H1 (cell line): Measurements from ENCODE around the gene BEST2. TPM values are rescaled to one million over a fixed set of nuclear protein-coding genes. Genes with fewer than 3 reads are reported as not detected.
A peak's percentile ranks its signal among the peaks of the same experiment; 100 is the strongest.

Experiments used
- CTCF ChIA-PET: fragments of 300-600 bp; sonication (Branson Sonifier 250); formaldehyde crosslinking; loops from one replicate; lab custom pipeline; 2021; ENCODE audit not compliant: partially characterized antibody; lab: Charles Lee
- POLR2A ChIA-PET: fragments of 300-600 bp; sonication (Branson Sonifier 250); formaldehyde crosslinking; loops from one replicate; lab custom pipeline; 2021; ENCODE audit warnings: inconsistent platforms; ENCODE audit not compliant: partially characterized antibody; lab: Charles Lee
- DNase-seq, 2 experiments: peaks; one replicate each; pipeline versions ENCODE4 v3.0.0 to v3.0.0-alpha.2; 2010 to 2022; ENCODE audit warnings: low spot score in 2 of 2, low read depth in 1 of 2, mixed read lengths in 1 of 2
- FAIRE-seq: peaks from 2 replicates; lab custom pipeline; 2011; peaks lifted over from hg19 to GRCh38; lab: Jason Lieb, UNC
- H2AFZ ChIP-seq: 2 replicates; pipeline ENCODE4 v1.8.1; 2012; ENCODE audit warnings: low read length, inconsistent platforms
- H2AK5ac ChIP-seq: 2 replicates; pipeline ENCODE4 v1.6.1; 2013; ENCODE audit warnings: low read depth, low read length
- H2BK120ac ChIP-seq: replicated peaks from 2 replicates; pipeline ENCODE3; 2013; ENCODE audit warnings: low read depth, low read length, inconsistent platforms
- H2BK12ac ChIP-seq: 2 replicates; pipeline ENCODE4 v1.6.1; 2013; ENCODE audit warnings: low read depth, low read length
- H2BK15ac ChIP-seq: 2 replicates; pipeline ENCODE4 v1.6.1; 2013; ENCODE audit warnings: low read length
- H2BK20ac ChIP-seq: 2 replicates; pipeline ENCODE4 v1.6.1; 2013; ENCODE audit warnings: low read length
- H2BK5ac ChIP-seq: 2 replicates; pipeline ENCODE4 v1.6.1; 2013; ENCODE audit warnings: low read depth, low read length
- H3K14ac ChIP-seq: 2 replicates; pipeline ENCODE4 v1.6.1; 2013; ENCODE audit warnings: inconsistent platforms; ENCODE audit not compliant: insufficient read length
- H3K18ac ChIP-seq: 2 replicates; pipeline ENCODE4 v1.6.1; 2013; ENCODE audit warnings: low read length; ENCODE audit errors: extremely low read depth
- H3K23ac ChIP-seq: 2 replicates; pipeline ENCODE4 v1.6.1; 2013; ENCODE audit warnings: inconsistent platforms; ENCODE audit not compliant: insufficient read length
- H3K23me2 ChIP-seq: 2 replicates; pipeline ENCODE4 v1.6.1; 2013; ENCODE audit warnings: low read depth, low read length
- H3K27ac ChIP-seq: 2 replicates; pipeline ENCODE4 v1.6.1; 2011; ENCODE audit warnings: low read depth, low read length, inconsistent platforms
- H3K27me3 ChIP-seq, 4 experiments: replicated peaks in 1 of 4; 1 replicate in 1 of 4; 2 replicates in 3 of 4; pipeline versions ENCODE4 v1.6.1 to v1.8.1; 2011 to 2013; ENCODE audit warnings: low read length in 3 of 4, mild to moderate bottlenecking in 3 of 4, inconsistent platforms in 2 of 4, mixed read lengths in 2 of 4, moderate library complexity in 1 of 4; ENCODE audit not compliant: control insufficient read depth in 3 of 4, insufficient read depth in 3 of 4; ENCODE audit errors: extremely low read depth in 1 of 4
- H3K36me3 ChIP-seq, 4 experiments: 2 replicates each; pipeline versions ENCODE4 v1.6.1 to v1.8.1; 2011 to 2013; ENCODE audit warnings: mild to moderate bottlenecking in 4 of 4, low read length in 3 of 4, moderate library complexity in 2 of 4, control low read depth in 1 of 4, inconsistent platforms in 1 of 4; ENCODE audit not compliant: insufficient read depth in 4 of 4, control insufficient read depth in 2 of 4
- H3K4ac ChIP-seq: replicated peaks from 2 replicates; pipeline ENCODE3; 2013; ENCODE audit warnings: low read length, low read depth, mixed read lengths, inconsistent platforms; ENCODE audit not compliant: insufficient read length
- H3K4me1 ChIP-seq, 4 experiments: replicated peaks in 1 of 4; 1 replicate in 1 of 4; 2 replicates in 3 of 4; pipeline versions ENCODE4 v1.6.1 to v1.8.1; 2011 to 2013; ENCODE audit warnings: low read length in 3 of 4, inconsistent platforms in 2 of 4, mixed read lengths in 1 of 4; ENCODE audit not compliant: insufficient read depth in 4 of 4, control insufficient read depth in 3 of 4
- H3K4me2 ChIP-seq, 2 experiments: 2 replicates each; pipeline versions ENCODE4 v1.6.1 to v1.8.1; 2011 to 2013; ENCODE audit warnings: low read depth in 2 of 2, low read length in 2 of 2, control low read depth in 1 of 2, inconsistent platforms in 1 of 2, mild to moderate bottlenecking in 1 of 2; ENCODE audit not compliant: insufficient read depth in 1 of 2
- H3K4me3 ChIP-seq, 4 experiments: fragments of 200-600, 300-600 bp in 1 of 4; sonication (generic), shearing (Covaris generic), sonication (Bioruptor Twin) in 1 of 4; 2 replicates each; pipeline versions ENCODE4 v1.5.1 to v1.8.1; 2011 to 2016; ENCODE audit warnings: low read length in 4 of 4, low read depth in 3 of 4, control low read depth in 2 of 4, inconsistent platforms in 2 of 4, mild to moderate bottlenecking in 2 of 4, mixed read lengths in 1 of 4, moderate library complexity in 1 of 4; ENCODE audit not compliant: insufficient read depth in 2 of 4; ENCODE audit errors: extremely low read depth in 1 of 4
- H3K56ac ChIP-seq: replicated peaks from 2 replicates; pipeline ENCODE3; 2013; ENCODE audit warnings: low read depth, mild to moderate bottlenecking, mixed read lengths, low read length, inconsistent platforms; ENCODE audit not compliant: insufficient read length
- H3K79me1 ChIP-seq: 2 replicates; pipeline ENCODE4 v1.6.1; 2013; ENCODE audit warnings: low read depth, low read length, control low read depth
- H3K79me2 ChIP-seq, 2 experiments: 2 replicates each; pipeline versions ENCODE4 v1.6.1 to v1.8.1; 2012 to 2013; ENCODE audit warnings: low read length in 2 of 2, mild to moderate bottlenecking in 2 of 2, inconsistent platforms in 1 of 2; ENCODE audit not compliant: insufficient read depth in 2 of 2, control insufficient read depth in 1 of 2
- H3K9ac ChIP-seq, 4 experiments: replicated peaks in 1 of 4; 1 replicate in 1 of 4; 2 replicates in 3 of 4; pipeline versions ENCODE4 v1.6.1 to v1.8.1; 2011 to 2013; ENCODE audit warnings: low read depth in 3 of 4, low read length in 3 of 4, control low read depth in 2 of 4, mild to moderate bottlenecking in 2 of 4, moderate library complexity in 2 of 4, inconsistent platforms in 1 of 4; ENCODE audit errors: extremely low read depth in 1 of 4
- H3K9me3 ChIP-seq, 2 experiments: 2 replicates each; pipeline versions ENCODE4 v1.6.1 to v1.8.1; 2012 to 2013; ENCODE audit warnings: mild to moderate bottlenecking in 2 of 2, moderate library complexity in 2 of 2, control low read depth in 1 of 2, inconsistent platforms in 1 of 2, low read depth in 1 of 2, low read length in 1 of 2, mixed read lengths in 1 of 2; ENCODE audit not compliant: insufficient read depth in 2 of 2
- H4K20me1 ChIP-seq, 2 experiments: replicated peaks in 1 of 2; 2 replicates each; pipeline versions ENCODE3 to v1.8.1; 2011 to 2013; ENCODE audit warnings: inconsistent platforms in 2 of 2, low read length in 2 of 2, mild to moderate bottlenecking in 1 of 2; ENCODE audit not compliant: insufficient read depth in 2 of 2, control insufficient read depth in 1 of 2
- H4K5ac ChIP-seq: 2 replicates; pipeline ENCODE4 v1.6.1; 2013; ENCODE audit warnings: low read length, low read depth, mixed read lengths, inconsistent platforms; ENCODE audit not compliant: insufficient read length
- H4K8ac ChIP-seq: 2 replicates; pipeline ENCODE4 v1.8.0; 2013; ENCODE audit warnings: mild to moderate bottlenecking, moderate library complexity, low read length, inconsistent platforms; ENCODE audit not compliant: insufficient read depth; ENCODE audit errors: extremely low read depth
- H4K91ac ChIP-seq: replicated peaks from 2 replicates; pipeline ENCODE3; 2013; ENCODE audit warnings: low read length, mixed read lengths, inconsistent platforms; ENCODE audit not compliant: insufficient read length
- ASH2L ChIP-seq: fragments of 200-600, 300-600 bp; sonication (generic); IDR thresholded peaks from one replicate; pipeline ENCODE4 v1.7.1; 2017; ENCODE audit warnings: low read length
- BRCA1 ChIP-seq: IDR thresholded peaks from 2 replicates; pipeline ENCODE4 v1.6.1; 2012; ENCODE audit warnings: low read depth, low read length, improper control_type of control experiment
- CBX5 ChIP-seq: fragments of 300-800, 300-1000 bp; sonication (generic); IDR thresholded peaks from 2 replicates; pipeline ENCODE4 v1.7.1; 2016; ENCODE audit warnings: antibody characterized with exemption, low read length, low read depth
- CBX8 ChIP-seq: fragments of 300-800, 300-1000 bp; sonication (generic); IDR thresholded peaks from 2 replicates; pipeline ENCODE4 v1.7.1; 2016; ENCODE audit warnings: low read depth, low read length, borderline replicate concordance
- CTBP2 ChIP-seq: IDR thresholded peaks from 2 replicates; pipeline ENCODE4 v1.7.0; 2011; ENCODE audit warnings: borderline replicate concordance, mild to moderate bottlenecking, moderate library complexity, mixed read lengths, low read length; ENCODE audit not compliant: insufficient read depth, insufficient read length
- EZH2 ChIP-seq: fragments of 200-600 bp; sonication (generic); IDR thresholded peaks from 2 replicates; pipeline ENCODE4 v1.7.1; 2012; ENCODE audit warnings: low read depth, mild to moderate bottlenecking, moderate library complexity, low read length, inconsistent platforms; ENCODE audit not compliant: severe bottlenecking
- HDAC6 ChIP-seq: IDR thresholded peaks from one replicate; pipeline ENCODE4 v1.7.1; 2012; ENCODE audit warnings: low read depth, mild to moderate bottlenecking, inconsistent platforms, low read length, moderate library complexity
- JUND ChIP-seq: IDR thresholded peaks from 2 replicates; pipeline ENCODE4 v1.6.1; 2011; ENCODE audit warnings: mild to moderate bottlenecking, improper control_type of control experiment, low read length
- PHF8 ChIP-seq: fragments of 200-600 bp; sonication (generic); conservative IDR thresholded peaks from 2 replicates; pipeline ENCODE4 v1.7.1; 2012; ENCODE audit warnings: low read depth, mild to moderate bottlenecking, inconsistent platforms, low read length, moderate library complexity
- SP2 ChIP-seq: IDR thresholded peaks from 2 replicates; pipeline ENCODE4 v1.6.1; 2012; ENCODE audit warnings: mild to moderate bottlenecking, low read length, inconsistent platforms
- TAF7 ChIP-seq: optimal IDR thresholded peaks from 2 replicates; pipeline ENCODE3; 2011; ENCODE audit warnings: low read depth, mild to moderate bottlenecking, inconsistent platforms, low read length, moderate library complexity, borderline replicate concordance
- TCF12 ChIP-seq: IDR thresholded peaks from 2 replicates; pipeline ENCODE4 v1.6.1; 2011; ENCODE audit warnings: low read depth, mild to moderate bottlenecking, low read length
- WGBS, 2 experiments: shearing (Covaris generic) in 1 of 2; methylation state at CpG; one replicate each; pipeline versions ENCODE4 v1.1.6 to v1.1.7; 2013 to 2015; ENCODE audit warnings: low lambda C conversion rate in 2 of 2, mixed read lengths in 2 of 2, inconsistent platforms in 1 of 2, low coverage in 1 of 2, missing lambda C conversion rate in 1 of 2; ENCODE audit not compliant: insufficient replicate concordance in 2 of 2, insufficient coverage in 1 of 2, insufficient read length in 1 of 2; ENCODE audit errors: extremely low coverage in 1 of 2, missing lambda C conversion rate in 1 of 2; 5-methylcytosine and 5-hydroxymethylcytosine counted together
- polyA plus RNA-seq, 7 experiments: library from polyadenylated mRNA; depleted of rRNA in 3 of 7; stranded (reverse) in 5 of 7; unstranded in 2 of 7; fragments of >200 nt in 5 of 7; fragments of 200-250 nt in 2 of 7; gene quantifications; 1 replicate in 5 of 7; 2 replicates in 1 of 7; 4 replicates in 1 of 7; pipeline versions ENCODE4 v1.2.1 to v1.2.3, GENCODE V29; 2011 to 2013; ENCODE audit warnings: missing spikeins in 2 of 7, mixed read lengths in 2 of 7
- total RNA-seq: library from RNA; stranded (reverse); fragmentation: NEBNext Ultra II Directional; extraction: Animal tissue kit (Norgen Biotek cat#: 25700); gene quantifications from 2 replicates; pipeline ENCODE4 v1.2.1, GENCODE V29; 2021

BEST2 gene
- total and polyA plus RNA-seq, 2 of the 8 experiments (the other 6 are each of a cell fraction or from before 2014, with no cell fraction given): 4.6 to 7.3 TPM

DNA sequence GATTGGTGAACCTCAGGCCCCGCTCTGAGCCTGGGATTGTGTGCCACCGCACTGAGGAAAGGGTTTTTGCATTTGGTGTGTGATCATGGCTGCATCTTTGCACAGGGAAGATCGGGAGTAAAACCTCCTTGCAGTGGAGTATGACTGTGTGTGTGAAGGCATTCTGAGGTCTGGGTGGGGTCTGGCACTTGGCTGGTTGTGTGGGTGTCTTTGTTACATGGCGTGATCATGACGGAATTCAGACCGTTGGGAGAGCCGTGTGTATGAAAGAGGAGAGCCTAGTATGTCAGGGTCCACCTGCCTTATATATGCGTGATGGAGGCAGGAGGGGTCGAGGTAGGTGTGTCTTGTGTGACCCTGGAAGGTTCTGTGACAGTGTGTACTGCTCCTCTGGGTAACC is 740 bp upstream of the BEST2 start:
- CTCF ChIA-PET: interaction anchor here (1.7 to 4.8 kb wide), 2 partner anchors 11 to 33 kb away, joined by 3 to 56 read pairs; no protein-coding TSS in a partner anchor
- no peaks in the 10 kb centered on the region; a peak in 3 of 7 replicates for H3K27me3 ChIP-seq
- TF ChIP-seq TAF7 (no peak), PHF8 (no peak), SP2 (no peak), ASH2L (no peak), JUND (no peak), BRCA1 (no peak), CTBP2 (no peak), EZH2 (no peak), TCF12 (no peak), HDAC6 (no peak), CBX8 (no peak), CBX5 (no peak)

More for the DNA sequence above, 740 bp upstream of the BEST2 start:
- Histone ChIP-seq H3K9me3 (no peaks in the 10 kb centered on the region), H3K36me3 (peaks cover 0 to 11% (median 7%) of the 10 kb centered on the region in 4 experiments; a peak in 6 of 8 replicates), H4K20me1 (peaks cover 0 to 2% of the 10 kb centered on the region in 2 experiments), H4K91ac (no peak overlapping the region), H2BK12ac (peak overlapping the region; percentile 60; the same call in 1 of the 2 replicates), H2BK5ac (no peak overlapping the region), H3K18ac (peak overlapping the region; percentile 60), H3K79me2 (no peaks in the 10 kb centered on the region), H2BK15ac (no peak overlapping the region; the same call in none of the 2 replicates), H3K14ac (no peak overlapping the region), H2BK120ac (no peak overlapping the region), H4K5ac (no peak overlapping the region), H3K4ac (no peak overlapping the region), H3K23ac (no peak overlapping the region), H2AFZ (no peak overlapping the region), H3K4me3 (no peak overlapping the region), H3K27ac (no peak overlapping the region), H4K8ac (no peak overlapping the region), H3K56ac (no peak overlapping the region), H2AK5ac (peak overlapping the region; percentile 86; the same call in 1 of the 2 replicates), H3K4me2 (peak overlapping the region in 1 of 2 experiments; percentile 74; a peak in 1 of 4 replicates), H3K79me1 (no peaks in the 10 kb centered on the region), H3K23me2 (peaks cover 8% of the 10 kb centered on the region), H2BK20ac (0 out of 2 replicates have a peak overlapping the region, but pooled peaks have one; percentile 5), H3K4me1 (peaks cover 0 to 10% (median 4%) of the 10 kb centered on the region in 4 experiments; a peak in 4 of 7 replicates), H3K9ac (no peak overlapping the region; a peak in 1 of 7 replicates)
- FAIRE-seq (no peak), DNase-seq (no peak)
- POLR2A ChIA-PET: interaction anchor here (1.4 to 10.3 kb wide), 6 partner anchors 13 to 54 kb away, joined by 4 to 104 read pairs (median 23); partner anchors contain the start of genes FBXW9, GET3, TNPO2 and TRIR
- WGBS, 2 experiments: 88% methylated on average over 9 of the region's 9 CpGs; no CpG with 5 or more reads in 1 of the 2 experiments
